ENCODE measurements around the gene NUP214.

DNA sequence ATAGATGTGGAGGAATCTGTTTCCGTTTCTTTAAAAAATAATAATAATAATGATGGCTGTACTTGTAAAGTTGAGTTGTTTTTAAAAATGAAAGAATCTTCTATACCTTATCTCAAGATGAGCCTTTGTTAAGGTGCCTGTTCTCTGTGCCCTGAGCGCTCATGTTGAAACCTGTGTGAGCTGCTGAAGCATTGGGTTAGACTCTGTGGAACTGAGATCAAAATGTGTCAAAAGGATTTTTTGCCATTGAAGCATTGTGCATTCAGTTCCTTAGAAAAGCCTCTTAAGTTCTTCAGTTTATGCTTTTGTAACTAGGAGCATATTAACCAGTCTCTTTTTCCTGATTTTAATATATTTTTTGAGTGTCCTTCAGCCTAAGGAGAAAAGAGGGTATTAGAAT is 67.7 kb downstream of the NUP214 start:
- no peak for TF ChIP-seq CTCF (IDR thresholded peaks at IDR 0.05; ENCODE audit: low read depth, low read length, poor library complexity, severe bottlenecking)
- TF ChIP-seq EZH2phosphoT487 (IDR thresholded peaks at IDR 0.05; ENCODE audit: borderline replicate concordance, low read length) = no peak
